Effector CD8-positive, alpha-beta T cell (primary cell): Measurements from ENCODE around the gene ELP4.

ENCODE experiments used
- DNase-seq: peaks from one replicate; lab custom pipeline; 2025; lab: John Stamatoyannopoulos, UW

The ELP4 gene

GRCh38 chr11:31799435-31800397 is 290.1 kb downstream of the ELP4 start:
- DNase-seq = no peak

GRCh38 chr11:31800398-31801265 is 291.1 kb downstream of the ELP4 start:
- no peak for DNase-seq

- no peak for DNase-seq
These were observed 291.7 kb downstream of the ELP4 start for GRCh38 chr11:31801298-31801702.

- DNase-seq = no peak
These were observed 292.5 kb downstream of the ELP4 start for GRCh38 chr11:31802000-31802551.

GRCh38 chr11:31802609-31802989 is 293.0 kb downstream of the ELP4 start:
- DNase-seq = no peak

- DNase-seq = no peak
These were observed 293.6 kb downstream of the ELP4 start for GRCh38 chr11:31802990-31803812.

GRCh38 chr11:31803813-31804311 is 294.3 kb downstream of the ELP4 start:
- no peak for DNase-seq

- no peak for DNase-seq
These were observed 294.9 kb downstream of the ELP4 start for GRCh38 chr11:31804312-31805036.

- no peak for DNase-seq
These were observed 295.6 kb downstream of the ELP4 start for GRCh38 chr11:31805037-31805628.

GRCh38 chr11:31805629-31806185 is 296.1 kb downstream of the ELP4 start:
- DNase-seq = no peak

GRCh38 chr11:31806186-31806927 is 296.8 kb downstream of the ELP4 start:
- no peak for DNase-seq

- no peak for DNase-seq
These were observed 297.6 kb downstream of the ELP4 start for GRCh38 chr11:31806928-31807798.

GRCh38 chr11:31807799-31808667 is 298.5 kb downstream of the ELP4 start:
- DNase-seq = no peak

- DNase-seq = no peak
These were observed 299.4 kb downstream of the ELP4 start for GRCh38 chr11:31808721-31809540.

- DNase-seq = no peak
These were observed 299.9 kb downstream of the ELP4 start for GRCh38 chr11:31809541-31809856.
